HepG2 (cell line): ENCODE results near the gene SLC4A2. TPM values are rescaled to one million over a fixed set of nuclear protein-coding genes. Genes with fewer than 3 reads are reported as not detected.

ENCODE experiments used
- ARNT ChIP-seq: fragments of 450-650 bp; IDR thresholded peaks from 2 replicates; pipeline ENCODE4 v1.6.1; 2017
- ATM ChIP-seq: fragments of 450-650 bp; IDR thresholded peaks from 2 replicates; pipeline ENCODE4 v1.7.1; 2017; ENCODE audit warnings: mild to moderate bottlenecking, borderline replicate concordance
- FOSL1 ChIP-seq: sonication (generic); formaldehyde crosslinking; IDR thresholded peaks from 2 replicates; pipeline ENCODE4 v1.9.0; 2021; ENCODE audit warnings: missing genetic modification reagents, borderline replicate concordance
- FOXO4 ChIP-seq: sonication (generic); formaldehyde crosslinking; conservative IDR thresholded peaks from 2 replicates; pipeline ENCODE4 v1.8.1; 2023; ENCODE audit warnings: missing genetic modification reagents
- MIER3 ChIP-seq: IDR thresholded peaks from 2 replicates; pipeline ENCODE4 v1.6.1; 2016; ENCODE audit warnings: missing compliant biosample characterization, borderline replicate concordance
- PRDM10 ChIP-seq: sonication (generic); formaldehyde crosslinking; IDR thresholded peaks from 2 replicates; pipeline ENCODE4 v1.4.0; 2020; ENCODE audit warnings: low read depth, missing genetic modification reagents
- RFXANK ChIP-seq: IDR thresholded peaks from 2 replicates; pipeline ENCODE4 v1.6.1; 2016
- SP2 ChIP-seq: sonication (generic); formaldehyde crosslinking; IDR thresholded peaks from 2 replicates; pipeline ENCODE4 v1.5.1; 2020; ENCODE audit warnings: mild to moderate bottlenecking, missing genetic modification reagents
- TARDBP ChIP-seq: sonication (generic); formaldehyde crosslinking; IDR thresholded peaks from 2 replicates; pipeline ENCODE4 v1.8.0; 2022; ENCODE audit warnings: mild to moderate bottlenecking, missing genetic modification reagents
- TERF1 ChIP-seq: sonication (generic); formaldehyde crosslinking; IDR thresholded peaks from 2 replicates; pipeline ENCODE4 v1.8.0; 2022; ENCODE audit warnings: mild to moderate bottlenecking, missing genetic modification reagents, moderate library complexity
- TMF1 ChIP-seq: sonication (generic); formaldehyde crosslinking; IDR thresholded peaks from 2 replicates; pipeline ENCODE4 v1.8.1; 2022; ENCODE audit warnings: low read depth, missing genetic modification reagents
- ZNF282 ChIP-seq: fragments of 450-650 bp; IDR thresholded peaks from 2 replicates; pipeline ENCODE4 v1.6.1; 2018; ENCODE audit not compliant: partially characterized antibody
- polyA plus RNA-seq, 8 experiments: library from polyadenylated mRNA; depleted of rRNA in 3 of 8; stranded (reverse) in 7 of 8; unstranded in 1 of 8; fragments of >200 nt; fragmentation: Illumina TruSeq in 4 of 8; extraction: Trizol in 4 of 8; gene quantifications; 2 replicates each; pipeline versions ENCODE4 v1.2.1 to v1.2.3, GENCODE V29; 2011 to 2016; ENCODE audit warnings: low read depth in 4 of 8, missing spikeins in 1 of 8, mixed read lengths in 1 of 8; ENCODE audit not compliant: insufficient read depth in 1 of 8
- total RNA-seq, 5 experiments: library from RNA; depleted of rRNA; stranded (reverse); fragments of >200 nt; fragmentation: Illumina TruSeq; extraction: Trizol; gene quantifications; 2 replicates each; pipeline ENCODE4 v1.2.3, GENCODE V29; 2016; ENCODE audit warnings: low read depth in 1 of 5
- TF ChIP-seq, protein P1 (sequence below): sonication (generic); formaldehyde crosslinking; IDR thresholded peaks from 2 replicates; pipeline ENCODE4 v1.4.0; 2020; ENCODE audit warnings: missing genetic modification reagents
- TF ChIP-seq, protein P2 (sequence below): sonication (generic); formaldehyde crosslinking; IDR thresholded peaks from 2 replicates; pipeline ENCODE4 v1.4.0; 2020; ENCODE audit warnings: mild to moderate bottlenecking, missing genetic modification reagents
- TF ChIP-seq, protein P3 (sequence below): sonication (generic); formaldehyde crosslinking; IDR thresholded peaks from 2 replicates; pipeline ENCODE4 v1.4.0; 2020; ENCODE audit warnings: mild to moderate bottlenecking, missing genetic modification reagents

Gene SLC4A2
- total and polyA plus RNA-seq, 2 of the 13 experiments (the other 11 are each of a cell fraction or from before 2014, with no cell fraction given), result 51.9 to 73.4 TPM

DNA sequence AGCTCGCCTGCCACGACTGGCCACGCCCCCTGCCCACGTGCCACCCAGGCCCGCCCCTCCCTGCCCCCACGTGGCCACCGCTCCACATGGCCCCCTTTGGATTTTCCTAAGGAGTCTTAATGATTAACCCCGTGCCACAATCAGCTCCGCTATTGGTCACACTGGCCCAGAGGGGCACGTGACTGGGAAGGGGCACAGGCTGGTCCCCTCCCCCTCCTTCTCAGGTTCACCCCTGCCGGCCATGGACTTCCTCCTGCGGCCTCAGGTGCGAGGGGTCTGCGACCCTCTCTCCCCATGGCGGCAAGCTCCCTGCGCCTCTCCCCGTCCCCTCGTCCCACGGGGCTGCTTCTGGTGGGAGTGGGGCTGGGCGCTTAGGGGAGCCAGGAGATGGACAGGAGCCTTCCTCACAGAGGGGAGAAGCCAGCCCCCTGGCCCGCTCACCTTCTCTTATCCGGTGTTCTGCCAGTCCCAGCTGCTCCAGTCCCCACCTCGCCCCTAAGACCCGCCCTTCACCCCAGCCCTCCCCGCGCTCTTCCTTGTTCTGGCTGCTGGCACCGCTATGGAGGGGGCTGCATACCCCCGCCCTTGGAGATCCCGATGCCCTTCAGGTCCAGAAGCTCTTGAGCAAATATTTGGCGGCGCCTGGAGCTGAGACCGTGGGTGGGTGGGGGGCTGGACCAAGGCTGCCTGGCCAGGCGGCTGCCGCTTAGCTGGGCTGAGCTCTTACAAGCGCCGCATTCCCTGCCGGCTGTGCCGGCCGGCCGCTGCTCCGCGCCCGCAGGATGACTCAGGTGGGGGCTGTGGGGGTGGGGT lies 3.2 kb downstream of the SLC4A2 start (continued):
- no peak for TF ChIP-seq TERF1 (CRISPR knock-in tag)
- TF ChIP-seq, protein P1, sequence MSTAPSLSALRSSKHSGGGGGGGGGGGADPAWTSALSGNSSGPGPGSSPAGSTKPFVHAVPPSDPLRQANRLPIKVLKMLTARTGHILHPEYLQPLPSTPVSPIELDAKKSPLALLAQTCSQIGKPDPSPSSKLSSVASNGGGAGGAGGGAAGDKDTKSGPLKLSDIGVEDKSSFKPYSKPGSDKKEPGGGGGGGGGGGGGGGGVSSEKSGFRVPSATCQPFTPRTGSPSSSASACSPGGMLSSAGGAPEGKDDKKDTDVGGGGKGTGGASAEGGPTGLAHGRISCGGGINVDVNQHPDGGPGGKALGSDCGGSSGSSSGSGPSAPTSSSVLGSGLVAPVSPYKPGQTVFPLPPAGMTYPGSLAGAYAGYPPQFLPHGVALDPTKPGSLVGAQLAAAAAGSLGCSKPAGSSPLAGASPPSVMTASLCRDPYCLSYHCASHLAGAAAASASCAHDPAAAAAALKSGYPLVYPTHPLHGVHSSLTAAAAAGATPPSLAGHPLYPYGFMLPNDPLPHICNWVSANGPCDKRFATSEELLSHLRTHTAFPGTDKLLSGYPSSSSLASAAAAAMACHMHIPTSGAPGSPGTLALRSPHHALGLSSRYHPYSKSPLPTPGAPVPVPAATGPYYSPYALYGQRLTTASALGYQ, result no peak
- no peak for TF ChIP-seq RFXANK (CRISPR knock-in tag)
- TF ChIP-seq, protein P2, sequence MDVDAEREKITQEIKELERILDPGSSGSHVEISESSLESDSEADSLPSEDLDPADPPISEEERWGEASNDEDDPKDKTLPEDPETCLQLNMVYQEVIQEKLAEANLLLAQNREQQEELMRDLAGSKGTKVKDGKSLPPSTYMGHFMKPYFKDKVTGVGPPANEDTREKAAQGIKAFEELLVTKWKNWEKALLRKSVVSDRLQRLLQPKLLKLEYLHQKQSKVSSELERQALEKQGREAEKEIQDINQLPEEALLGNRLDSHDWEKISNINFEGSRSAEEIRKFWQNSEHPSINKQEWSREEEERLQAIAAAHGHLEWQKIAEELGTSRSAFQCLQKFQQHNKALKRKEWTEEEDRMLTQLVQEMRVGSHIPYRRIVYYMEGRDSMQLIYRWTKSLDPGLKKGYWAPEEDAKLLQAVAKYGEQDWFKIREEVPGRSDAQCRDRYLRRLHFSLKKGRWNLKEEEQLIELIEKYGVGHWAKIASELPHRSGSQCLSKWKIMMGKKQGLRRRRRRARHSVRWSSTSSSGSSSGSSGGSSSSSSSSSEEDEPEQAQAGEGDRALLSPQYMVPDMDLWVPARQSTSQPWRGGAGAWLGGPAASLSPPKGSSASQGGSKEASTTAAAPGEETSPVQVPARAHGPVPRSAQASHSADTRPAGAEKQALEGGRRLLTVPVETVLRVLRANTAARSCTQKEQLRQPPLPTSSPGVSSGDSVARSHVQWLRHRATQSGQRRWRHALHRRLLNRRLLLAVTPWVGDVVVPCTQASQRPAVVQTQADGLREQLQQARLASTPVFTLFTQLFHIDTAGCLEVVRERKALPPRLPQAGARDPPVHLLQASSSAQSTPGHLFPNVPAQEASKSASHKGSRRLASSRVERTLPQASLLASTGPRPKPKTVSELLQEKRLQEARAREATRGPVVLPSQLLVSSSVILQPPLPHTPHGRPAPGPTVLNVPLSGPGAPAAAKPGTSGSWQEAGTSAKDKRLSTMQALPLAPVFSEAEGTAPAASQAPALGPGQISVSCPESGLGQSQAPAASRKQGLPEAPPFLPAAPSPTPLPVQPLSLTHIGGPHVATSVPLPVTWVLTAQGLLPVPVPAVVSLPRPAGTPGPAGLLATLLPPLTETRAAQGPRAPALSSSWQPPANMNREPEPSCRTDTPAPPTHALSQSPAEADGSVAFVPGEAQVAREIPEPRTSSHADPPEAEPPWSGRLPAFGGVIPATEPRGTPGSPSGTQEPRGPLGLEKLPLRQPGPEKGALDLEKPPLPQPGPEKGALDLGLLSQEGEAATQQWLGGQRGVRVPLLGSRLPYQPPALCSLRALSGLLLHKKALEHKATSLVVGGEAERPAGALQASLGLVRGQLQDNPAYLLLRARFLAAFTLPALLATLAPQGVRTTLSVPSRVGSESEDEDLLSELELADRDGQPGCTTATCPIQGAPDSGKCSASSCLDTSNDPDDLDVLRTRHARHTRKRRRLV (CRISPR knock-in tag), result no peak
- TF ChIP-seq FOXO4 (CRISPR knock-in tag), result no peak
- TF ChIP-seq TMF1, result no peak
- no peak for TF ChIP-seq ZNF282
- TF ChIP-seq MIER3 (CRISPR knock-in tag), result peak; percentile 56; the same call in 1 of the 2 replicates
- TF ChIP-seq ARNT, result no peak
- no peak for TF ChIP-seq ATM
- TF ChIP-seq, protein P3, sequence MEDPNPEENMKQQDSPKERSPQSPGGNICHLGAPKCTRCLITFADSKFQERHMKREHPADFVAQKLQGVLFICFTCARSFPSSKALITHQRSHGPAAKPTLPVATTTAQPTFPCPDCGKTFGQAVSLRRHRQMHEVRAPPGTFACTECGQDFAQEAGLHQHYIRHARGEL (CRISPR knock-in tag), result no peak
- no peak for TF ChIP-seq SP2
- TF ChIP-seq PRDM10 (CRISPR knock-in tag), result peak; percentile 87; the same call in 1 of the 2 replicates
- no peak for TF ChIP-seq FOSL1
- peak; percentile 61; the same call in 1 of the 2 replicates for TF ChIP-seq TARDBP (CRISPR knock-in tag)
